Neural cell (in vitro differentiated cells): ENCODE measurements around the gene JPH2.

ENCODE experiments used
- CTCF ChIP-seq: fragments of 450-650 bp; IDR thresholded peaks from 2 replicates; pipeline ENCODE4 v1.5.1; 2014; ENCODE audit warnings: antibody characterized with exemption, mild to moderate bottlenecking, moderate library complexity; ENCODE audit not compliant: poor library complexity, severe bottlenecking
- MXI1 ChIP-seq: fragments of 450-650 bp; conservative IDR thresholded peaks from 2 replicates; pipeline ENCODE4 v1.6.1; 2014; ENCODE audit warnings: antibody characterized with exemption, mild to moderate bottlenecking; ENCODE audit not compliant: poor library complexity, severe bottlenecking
- POLR2AphosphoS5 ChIP-seq: IDR thresholded peaks from 2 replicates; pipeline ENCODE4 v1.6.1; 2012
- TAF1 ChIP-seq: IDR thresholded peaks from 2 replicates; pipeline ENCODE4 v1.6.1; 2012; ENCODE audit warnings: low read depth

- TF ChIP-seq POLR2AphosphoS5, result no peak
- TF ChIP-seq CTCF, result no peak
- no peak for TF ChIP-seq MXI1
- TF ChIP-seq TAF1, result no peak
These were observed 48.7 kb upstream of the JPH2 start for GRCh38 chr20:44235702-44236101.
